Memory B cell (primary cell): Measurements from ENCODE around the gene RASEF.

Experiments used
- ATAC-seq: fragments of 150-1000 bp; cut with Tn5 transposase; 2 replicates; pipeline ENCODE4 v1.10.0; 2021; ENCODE audit warnings: low read depth, mild to moderate bottlenecking, moderate library complexity
- DNase-seq, 2 donors: peaks; one replicate each; pipeline ENCODE4 v3.0.0; 2022; ENCODE audit warnings: low spot score in 2 of 2
- H3K27ac Mint-ChIP-seq: one replicate; pipeline ENCODE4 v1.8.0; 2022; ENCODE audit warnings: mild to moderate bottlenecking, moderate library complexity, mixed read lengths
- H3K27me3 Mint-ChIP-seq: one replicate; pipeline ENCODE4 v1.8.0; 2022; ENCODE audit warnings: mixed read lengths
- H3K36me3 Mint-ChIP-seq: one replicate; pipeline ENCODE4 v1.8.0; 2022; ENCODE audit warnings: mild to moderate bottlenecking, mixed read lengths
- H3K4me1 Mint-ChIP-seq: one replicate; pipeline ENCODE4 v1.8.0; 2022; ENCODE audit warnings: mixed read lengths
- H3K4me3 Mint-ChIP-seq: one replicate; pipeline ENCODE4 v1.8.0; 2022; ENCODE audit warnings: mild to moderate bottlenecking, moderate library complexity, mixed read lengths
- H3K9me3 Mint-ChIP-seq: one replicate; pipeline ENCODE4 v1.8.0; 2022; ENCODE audit warnings: mixed read lengths

The RASEF gene

DNA sequence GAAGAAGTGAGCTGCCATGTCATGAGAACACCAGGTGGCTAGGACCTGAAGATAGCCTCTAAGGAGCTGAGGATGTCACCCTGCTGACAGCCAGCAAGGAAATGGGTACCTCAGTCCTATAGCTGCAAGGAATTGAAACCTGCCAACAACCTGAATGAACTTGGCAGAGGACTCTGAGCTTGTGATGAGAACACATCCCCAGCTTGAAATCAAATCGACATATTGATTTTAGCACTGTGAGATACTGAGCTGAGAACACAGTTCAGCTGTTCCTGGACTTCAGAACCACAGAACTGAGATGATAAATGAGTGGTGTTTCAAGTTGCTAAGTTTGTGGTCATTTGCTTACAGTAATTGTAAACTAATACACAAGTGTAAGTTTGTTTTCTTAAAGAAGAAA lies 5.5 kb upstream of the RASEF start:
- no peak overlapping the region for H3K27ac Mint-ChIP-seq
- DNase-seq: no peak
- H3K36me3 Mint-ChIP-seq: no peaks in the 10 kb centered on the region
- H3K9me3 Mint-ChIP-seq: peaks cover 1% of the 10 kb centered on the region
- H3K27me3 Mint-ChIP-seq: peaks cover 3% of the 10 kb centered on the region
- ATAC-seq: no peak
- no peaks in the 10 kb centered on the region for H3K4me1 Mint-ChIP-seq
- H3K4me3 Mint-ChIP-seq: no peak overlapping the region

- Mint-ChIP-seq H3K4me1 (no peaks in the 10 kb centered on the region), H3K27me3 (peaks cover 2% of the 10 kb centered on the region), H3K4me3 (no peak overlapping the region), H3K27ac (no peak overlapping the region), H3K36me3 (no peaks in the 10 kb centered on the region), H3K9me3 (peaks cover 1% of the 10 kb centered on the region)
- ATAC-seq (no peak), DNase-seq (no peak)
Measured at GRCh38 chr9:83067579-83067978, 4.6 kb upstream of the RASEF start.

DNA sequence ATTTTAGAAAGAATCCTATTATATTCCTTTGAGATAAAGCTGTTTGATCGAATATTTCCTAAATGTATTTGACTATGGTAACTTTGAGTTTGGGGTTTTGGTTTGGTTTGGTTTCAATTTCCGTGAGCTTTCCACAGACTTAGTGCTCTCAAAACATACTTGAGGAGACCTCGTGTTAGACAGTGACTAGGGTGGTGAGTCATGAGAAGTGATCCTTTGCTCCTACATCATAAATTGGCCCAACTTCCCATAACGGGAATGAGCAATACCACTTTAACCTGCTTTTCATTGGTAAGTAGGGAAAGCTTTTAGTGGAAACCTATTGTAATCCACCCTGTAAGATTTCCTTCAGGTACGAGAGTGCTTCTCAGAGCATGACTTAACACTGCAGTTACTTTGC lies 3.8 kb upstream of the RASEF start:
- ATAC-seq (no peak), DNase-seq (no peak)
- no peak overlapping the region for H3K27ac Mint-ChIP-seq
- H3K27me3 Mint-ChIP-seq: peaks cover 2% of the 10 kb centered on the region
- peaks cover 1% of the 10 kb centered on the region for H3K9me3 Mint-ChIP-seq
- no peaks in the 10 kb centered on the region for H3K36me3 Mint-ChIP-seq
- no peak overlapping the region for H3K4me3 Mint-ChIP-seq
- no peaks in the 10 kb centered on the region for H3K4me1 Mint-ChIP-seq

DNA sequence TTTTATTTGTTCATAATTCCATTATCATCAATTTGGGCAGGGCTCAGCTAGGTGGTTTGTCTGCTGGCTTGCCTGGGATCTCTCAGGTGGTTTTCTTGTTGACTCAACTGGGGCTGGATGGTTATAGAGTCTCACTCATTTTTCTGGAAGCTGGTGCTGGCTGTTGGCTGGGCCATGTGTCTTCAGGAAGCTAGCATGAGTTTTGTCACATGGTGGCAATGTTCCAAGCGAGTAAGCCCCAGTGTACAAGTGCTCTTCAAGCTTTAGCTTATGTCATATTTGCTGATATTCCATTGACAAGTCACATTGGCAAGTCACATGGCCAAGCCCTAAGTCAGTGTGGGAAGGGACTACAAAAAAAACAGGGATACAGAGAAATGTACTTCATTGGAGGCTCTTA lies 2.3 kb upstream of the RASEF start:
- DNase-seq (no peak), ATAC-seq (no peak)
- H3K4me3 Mint-ChIP-seq: no peak overlapping the region
- no peaks in the 10 kb centered on the region for H3K36me3 Mint-ChIP-seq
- H3K27ac Mint-ChIP-seq: no peak overlapping the region
- H3K4me1 Mint-ChIP-seq: no peaks in the 10 kb centered on the region
- peaks cover 2% of the 10 kb centered on the region for H3K27me3 Mint-ChIP-seq
- H3K9me3 Mint-ChIP-seq: peaks cover 1% of the 10 kb centered on the region

DNA sequence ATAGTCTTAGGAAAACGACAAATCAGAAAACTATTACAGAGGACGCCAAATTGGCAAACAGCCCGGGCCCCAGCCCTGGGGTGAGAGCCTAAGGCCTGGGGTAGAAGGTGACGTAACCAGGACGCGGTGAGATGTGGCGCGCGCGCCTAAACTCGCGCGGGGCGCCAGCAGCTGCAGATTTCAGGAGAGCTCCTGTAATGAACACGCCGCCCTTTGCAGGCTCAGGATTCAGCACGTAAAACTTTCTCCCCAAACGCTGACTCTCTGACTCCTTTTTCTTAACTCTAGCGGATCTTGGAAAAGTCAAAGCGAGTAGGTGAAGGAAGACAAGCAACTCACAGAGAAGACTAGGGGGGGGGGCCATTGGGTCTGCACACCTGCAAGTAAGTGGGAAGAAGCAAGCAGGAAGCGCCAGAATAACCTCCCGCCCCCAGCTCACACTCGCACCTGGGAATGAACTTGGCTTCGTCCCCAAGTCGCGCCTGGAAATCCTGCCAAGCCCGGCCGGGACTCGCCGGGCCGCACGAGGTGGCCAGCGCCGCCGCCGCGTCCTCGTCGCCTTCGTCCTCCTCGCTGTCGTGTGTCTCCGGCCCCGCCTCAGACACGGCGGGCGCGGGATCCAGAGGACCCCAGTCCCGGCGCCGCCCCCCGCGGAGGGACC lies 822 bp downstream of the RASEF start:
- Mint-ChIP-seq H3K9me3 (peaks cover 1% of the 10 kb centered on the region), H3K4me3 (no peak overlapping the region), H3K27ac (no peak overlapping the region), H3K36me3 (no peaks in the 10 kb centered on the region), H3K27me3 (peaks cover 4% of the 10 kb centered on the region), H3K4me1 (no peaks in the 10 kb centered on the region)
- DNase-seq: no peak
- no peak for ATAC-seq

DNA sequence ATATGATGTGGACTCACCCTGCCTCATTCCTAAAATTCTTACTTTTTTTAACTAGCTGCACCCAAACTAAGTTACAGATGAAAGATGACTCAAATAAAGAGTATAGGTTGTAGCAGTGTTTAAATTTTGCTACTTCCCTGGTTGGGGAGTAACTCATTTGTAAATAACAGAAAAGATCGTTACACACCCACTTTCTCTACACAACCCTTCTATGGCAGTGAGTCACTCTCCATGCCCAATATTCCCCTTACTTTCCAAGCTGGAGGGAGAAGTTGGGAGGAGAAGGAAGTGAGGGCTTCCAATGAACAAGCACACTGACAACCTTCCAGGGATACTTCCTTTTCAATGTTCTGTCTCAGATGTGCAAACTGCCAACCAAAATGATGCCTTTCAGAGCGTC lies 1.9 kb downstream of the RASEF start:
- ATAC-seq: no peak
- H3K4me3 Mint-ChIP-seq: no peak overlapping the region

DNA sequence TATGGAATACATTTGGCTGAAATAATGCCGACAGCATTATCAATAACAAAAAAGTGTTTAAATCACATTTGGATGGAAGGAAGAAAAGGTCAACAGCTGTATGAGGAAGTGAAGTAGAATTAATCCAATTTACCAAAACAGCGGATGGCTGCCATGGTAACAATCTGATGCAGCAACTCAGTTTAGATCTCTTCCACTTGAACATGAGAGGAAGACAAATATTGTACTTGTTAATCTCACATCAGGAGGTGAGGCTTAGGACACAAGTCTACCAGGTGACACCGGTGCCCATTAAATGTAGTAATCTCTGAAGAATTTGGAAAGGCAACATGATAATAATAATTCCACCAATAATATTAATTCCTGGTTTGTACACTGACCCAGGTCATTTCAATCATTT lies 2.4 kb downstream of the RASEF start:
- no peaks in the 10 kb centered on the region for H3K36me3 Mint-ChIP-seq
- H3K27me3 Mint-ChIP-seq: peaks cover 7% of the 10 kb centered on the region
- peaks cover 1% of the 10 kb centered on the region for H3K9me3 Mint-ChIP-seq
- no peaks in the 10 kb centered on the region for H3K4me1 Mint-ChIP-seq
- H3K4me3 Mint-ChIP-seq: no peak overlapping the region
- DNase-seq (no peak), ATAC-seq (no peak)
- no peak overlapping the region for H3K27ac Mint-ChIP-seq

More for the DNA sequence above, 1.9 kb downstream of the RASEF start:
- H3K36me3 Mint-ChIP-seq: no peaks in the 10 kb centered on the region
- peaks cover 1% of the 10 kb centered on the region for H3K9me3 Mint-ChIP-seq
- no peaks in the 10 kb centered on the region for H3K4me1 Mint-ChIP-seq
- H3K27ac Mint-ChIP-seq: no peak overlapping the region
- DNase-seq: no peak
- H3K27me3 Mint-ChIP-seq: peaks cover 7% of the 10 kb centered on the region

DNA sequence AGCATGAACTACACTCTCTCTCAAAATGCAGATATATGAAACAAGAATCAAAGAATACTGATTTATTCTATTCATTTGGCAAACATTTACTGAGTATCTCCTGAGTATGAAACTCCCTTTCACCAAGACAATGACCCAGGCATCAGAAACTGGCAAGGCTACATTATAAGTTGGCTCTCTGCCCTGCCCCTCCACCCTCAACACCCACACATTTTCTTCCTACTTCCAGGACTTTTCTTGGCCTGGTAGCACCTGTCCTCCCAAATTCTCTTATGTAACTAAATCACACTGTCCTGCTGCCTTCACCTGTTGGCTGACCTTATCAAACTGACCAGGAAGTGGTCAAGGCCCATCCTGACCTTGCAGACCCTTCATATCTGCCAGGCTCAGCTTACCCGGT lies 3.5 kb downstream of the RASEF start:
- H3K36me3 Mint-ChIP-seq: no peaks in the 10 kb centered on the region
- DNase-seq: no peak
- H3K27ac Mint-ChIP-seq: no peak overlapping the region
- peaks cover 2% of the 10 kb centered on the region for H3K9me3 Mint-ChIP-seq
- no peak overlapping the region for H3K4me3 Mint-ChIP-seq
- H3K27me3 Mint-ChIP-seq: peaks cover 7% of the 10 kb centered on the region
- no peaks in the 10 kb centered on the region for H3K4me1 Mint-ChIP-seq
- ATAC-seq: no peak

- no peak for DNase-seq
- ATAC-seq: no peak
- Mint-ChIP-seq H3K36me3 (no peaks in the 10 kb centered on the region), H3K27ac (no peak overlapping the region), H3K9me3 (peaks cover 2% of the 10 kb centered on the region), H3K27me3 (peaks cover 5% of the 10 kb centered on the region), H3K4me3 (no peak overlapping the region), H3K4me1 (no peaks in the 10 kb centered on the region)
Measured at GRCh38 chr9:83056911-83057310, 6.0 kb downstream of the RASEF start.

DNA sequence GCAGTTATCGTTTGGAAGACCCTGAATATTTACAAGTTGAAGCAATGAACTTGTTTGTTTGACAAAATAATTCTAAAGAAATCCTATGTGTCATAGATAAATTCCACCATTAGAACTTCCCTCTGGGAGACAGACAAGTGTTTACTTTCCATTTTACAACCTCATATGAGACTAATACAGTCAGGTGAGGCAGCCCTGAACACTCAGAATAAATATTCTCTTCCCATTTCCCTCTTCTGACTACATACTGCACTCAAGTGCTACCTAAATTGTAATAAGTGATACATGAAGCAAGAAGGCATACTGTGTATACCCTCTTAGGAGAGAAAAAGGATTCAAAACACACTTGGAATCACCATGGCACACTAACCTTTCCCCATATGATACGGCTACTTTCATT lies 6.8 kb downstream of the RASEF start:
- ATAC-seq (no peak), DNase-seq (no peak)
- Mint-ChIP-seq H3K27me3 (peaks cover 5% of the 10 kb centered on the region), H3K4me1 (no peaks in the 10 kb centered on the region), H3K36me3 (no peaks in the 10 kb centered on the region), H3K9me3 (peaks cover 2% of the 10 kb centered on the region), H3K27ac (no peak overlapping the region), H3K4me3 (no peak overlapping the region)

- Mint-ChIP-seq H3K4me1 (no peaks in the 10 kb centered on the region), H3K36me3 (no peaks in the 10 kb centered on the region)
Measured at GRCh38 chr9:83047839-83048775, 14.8 kb downstream of the RASEF start.

GRCh38 chr9:83043597-83043996 lies 19.3 kb downstream of the RASEF start:
- no peaks in the 10 kb centered on the region for H3K9me3 Mint-ChIP-seq
- H3K27ac Mint-ChIP-seq: no peak overlapping the region

More at GRCh38 chr9:83047839-83048775, 14.8 kb downstream of the RASEF start:
- H3K4me3 Mint-ChIP-seq: no peak overlapping the region
- no peaks in the 10 kb centered on the region for H3K9me3 Mint-ChIP-seq
- DNase-seq (no peak), ATAC-seq (no peak)
- no peaks in the 10 kb centered on the region for H3K27me3 Mint-ChIP-seq
- no peak overlapping the region for H3K27ac Mint-ChIP-seq

GRCh38 chr9:83041771-83042170 lies 21.2 kb downstream of the RASEF start:
- H3K27me3 Mint-ChIP-seq: peaks cover 6% of the 10 kb centered on the region
- H3K36me3 Mint-ChIP-seq: no peaks in the 10 kb centered on the region
- H3K9me3 Mint-ChIP-seq: no peaks in the 10 kb centered on the region
- no peaks in the 10 kb centered on the region for H3K4me1 Mint-ChIP-seq
- H3K4me3 Mint-ChIP-seq: no peak overlapping the region
- H3K27ac Mint-ChIP-seq: no peak overlapping the region
- ATAC-seq (no peak), DNase-seq (no peak)

More at GRCh38 chr9:83043597-83043996, 19.3 kb downstream of the RASEF start:
- DNase-seq: no peak
- no peak for ATAC-seq
- Mint-ChIP-seq H3K27me3 (peaks cover 6% of the 10 kb centered on the region), H3K4me3 (no peak overlapping the region), H3K4me1 (no peaks in the 10 kb centered on the region), H3K36me3 (no peaks in the 10 kb centered on the region)

GRCh38 chr9:83039303-83039702 lies 23.6 kb downstream of the RASEF start:
- Mint-ChIP-seq H3K4me1 (no peaks in the 10 kb centered on the region), H3K9me3 (no peaks in the 10 kb centered on the region), H3K4me3 (no peak overlapping the region), H3K36me3 (no peaks in the 10 kb centered on the region), H3K27me3 (peaks cover 6% of the 10 kb centered on the region), H3K27ac (no peak overlapping the region)
- DNase-seq (no peak), ATAC-seq (no peak)
